ENCODE results near the gene ZFAND3.
"Not testable (repeated sequence)": the region's sequence is repeated elsewhere in the genome, so short reads cannot be mapped to it uniquely, and the experiment has no call there.

ZFAND3 gene

DNA sequence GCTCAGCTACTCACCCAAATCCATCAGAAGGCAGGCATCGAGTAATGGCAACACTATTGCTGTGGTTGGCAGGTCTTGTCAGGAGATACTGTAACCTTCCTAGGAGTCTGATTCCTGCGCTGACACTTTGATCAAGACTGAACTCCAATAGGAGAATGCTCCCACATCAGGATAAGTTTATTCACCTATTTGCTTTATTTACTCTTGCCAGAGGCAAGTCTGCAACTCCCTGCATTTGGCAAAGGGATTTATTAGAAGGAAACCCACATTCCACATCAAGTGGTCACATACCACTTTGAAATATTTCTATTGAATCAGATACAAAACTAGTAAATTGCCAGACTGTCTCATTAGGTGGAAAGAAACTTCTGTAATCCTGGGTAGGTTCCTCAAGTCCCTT lies 43.5 kb downstream of the ZFAND3 start:
- no peak for DNase-seq (ENCODE audit: low read depth in 3 of 3, low spot score in 1 of 3)

DNA sequence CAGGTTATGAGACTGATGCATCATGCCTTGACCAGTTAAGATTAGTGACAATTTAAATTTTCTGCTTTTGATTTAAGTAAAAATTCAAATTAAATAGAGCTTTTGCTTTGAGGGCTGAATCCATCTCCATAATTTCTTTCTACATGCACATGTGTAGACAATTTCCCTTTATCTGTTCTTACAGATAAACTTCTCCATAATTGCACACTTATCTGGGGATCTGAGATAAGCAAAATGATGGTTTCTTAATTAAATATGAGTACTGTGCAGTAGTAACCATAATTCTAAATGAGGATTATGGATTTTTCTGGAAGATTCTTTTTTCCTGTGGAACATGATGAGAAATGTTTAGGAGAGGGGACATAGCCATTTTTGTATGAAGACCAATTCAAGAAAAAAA lies 44.7 kb downstream of the ZFAND3 start:
- DNase-seq (ENCODE audit: low read depth in 3 of 3, low spot score in 1 of 3) = no peak

DNA sequence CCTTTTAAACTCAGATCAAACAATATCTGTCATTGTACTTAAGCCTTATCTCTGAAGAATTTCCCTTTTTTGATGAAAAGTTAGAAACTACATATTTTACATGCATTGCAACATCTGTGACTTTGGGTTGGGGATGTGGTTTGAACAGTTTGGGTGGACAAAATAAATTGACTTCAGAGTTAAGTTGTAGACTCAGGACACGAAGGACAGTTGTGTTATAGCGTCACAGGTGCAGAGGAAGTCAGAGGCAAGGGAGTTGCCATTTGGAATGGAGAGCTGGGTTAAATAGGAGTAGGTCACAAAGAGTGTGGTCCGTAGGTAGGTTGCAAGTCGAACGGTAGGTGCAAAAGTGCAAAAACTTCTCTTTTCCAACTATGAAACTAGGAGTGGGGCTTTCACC lies 46.0 kb downstream of the ZFAND3 start:
- DNase-seq (ENCODE audit: low read depth in 3 of 3, low spot score in 1 of 3) = no peak

GRCh38 chr6:37866590-37867507 lies 47.3 kb downstream of the ZFAND3 start:
- no peak for DNase-seq (ENCODE audit: low read depth in 3 of 3, low spot score in 1 of 3)

DNA sequence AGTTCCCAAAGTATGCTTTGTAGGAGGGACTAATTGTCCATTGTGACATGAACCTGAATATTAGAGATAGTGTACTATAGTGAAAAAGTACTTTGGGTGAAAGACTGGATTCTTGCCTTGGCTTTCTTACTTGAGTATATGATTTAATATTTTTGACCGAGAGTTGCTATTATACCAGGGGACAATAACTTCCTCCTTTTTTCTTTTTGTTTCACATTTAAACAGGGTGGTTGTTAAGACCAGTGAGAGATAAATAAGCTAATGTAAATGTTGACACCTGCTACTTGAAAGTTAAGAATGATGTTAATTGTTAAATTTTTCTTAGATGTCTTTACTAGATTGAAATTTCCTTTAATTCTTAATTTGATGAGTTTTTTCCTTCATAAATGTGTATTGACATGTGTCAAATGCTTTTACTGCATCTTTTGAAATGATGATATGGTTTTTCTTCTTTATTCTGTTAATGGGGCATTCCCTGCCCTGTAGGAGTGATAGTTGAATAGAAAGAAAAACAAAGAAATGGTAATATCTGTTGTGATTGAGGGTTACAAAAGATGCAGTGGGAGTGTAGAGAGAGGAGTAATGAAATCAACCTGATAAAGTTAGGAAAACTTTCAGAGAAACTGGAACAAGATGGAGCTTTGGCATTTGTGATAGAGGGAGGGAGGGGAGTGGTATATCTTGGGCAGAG lies 48.4 kb downstream of the ZFAND3 start:
- no peak for DNase-seq (ENCODE audit: low read depth in 3 of 3, low spot score in 1 of 3)

DNA sequence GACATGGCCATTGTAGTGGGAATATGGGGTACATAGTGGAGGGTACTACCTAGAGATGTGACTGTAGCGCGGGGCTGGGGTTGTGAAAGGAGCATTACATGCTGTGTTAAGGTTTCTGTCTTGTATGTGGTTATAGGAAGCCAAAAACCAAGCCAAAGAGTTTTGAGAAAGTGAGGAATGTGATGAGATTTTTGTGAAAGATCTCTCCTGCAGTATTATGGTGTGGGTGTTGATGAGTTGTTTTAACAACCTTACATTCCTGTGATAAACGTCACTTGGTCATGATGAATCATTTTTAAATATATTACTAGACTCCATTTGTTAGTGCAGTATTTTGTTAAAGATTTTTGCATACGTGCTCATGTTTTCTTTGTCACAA lies 48.9 kb downstream of the ZFAND3 start:
- DNase-seq (ENCODE audit: low read depth in 3 of 3, low spot score in 1 of 3) = no peak

- no peak for DNase-seq (ENCODE audit: low read depth in 3 of 3, low spot score in 1 of 3)
Measured at GRCh38 chr6:37871616-37872372, 52.3 kb downstream of the ZFAND3 start.

GRCh38 chr6:37872373-37872745 lies 52.8 kb downstream of the ZFAND3 start:
- DNase-seq (ENCODE audit: low read depth in 3 of 3, low spot score in 1 of 3) = no peak

DNA sequence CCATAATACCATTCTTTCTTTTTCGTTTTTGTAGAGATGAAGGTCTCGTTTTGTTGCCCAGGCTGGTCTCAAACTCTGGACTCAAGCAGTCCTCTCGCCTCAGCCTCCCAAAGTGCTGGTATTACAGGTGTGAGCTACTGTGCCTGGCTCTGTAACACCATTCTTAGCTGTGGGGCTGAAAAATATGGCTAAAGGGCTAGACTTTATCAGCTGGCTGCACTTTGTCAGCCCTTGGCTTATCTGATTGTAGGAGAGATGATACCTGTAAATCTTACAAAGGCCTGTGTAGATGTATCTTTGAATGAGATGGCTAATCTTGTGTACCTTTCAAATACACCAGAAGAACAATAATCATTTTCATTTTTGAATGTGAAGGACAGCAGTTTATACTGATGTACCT lies 55.2 kb downstream of the ZFAND3 start:
- DNase-seq (ENCODE audit: low read depth in 3 of 3, low spot score in 1 of 3) = no peak

DNA sequence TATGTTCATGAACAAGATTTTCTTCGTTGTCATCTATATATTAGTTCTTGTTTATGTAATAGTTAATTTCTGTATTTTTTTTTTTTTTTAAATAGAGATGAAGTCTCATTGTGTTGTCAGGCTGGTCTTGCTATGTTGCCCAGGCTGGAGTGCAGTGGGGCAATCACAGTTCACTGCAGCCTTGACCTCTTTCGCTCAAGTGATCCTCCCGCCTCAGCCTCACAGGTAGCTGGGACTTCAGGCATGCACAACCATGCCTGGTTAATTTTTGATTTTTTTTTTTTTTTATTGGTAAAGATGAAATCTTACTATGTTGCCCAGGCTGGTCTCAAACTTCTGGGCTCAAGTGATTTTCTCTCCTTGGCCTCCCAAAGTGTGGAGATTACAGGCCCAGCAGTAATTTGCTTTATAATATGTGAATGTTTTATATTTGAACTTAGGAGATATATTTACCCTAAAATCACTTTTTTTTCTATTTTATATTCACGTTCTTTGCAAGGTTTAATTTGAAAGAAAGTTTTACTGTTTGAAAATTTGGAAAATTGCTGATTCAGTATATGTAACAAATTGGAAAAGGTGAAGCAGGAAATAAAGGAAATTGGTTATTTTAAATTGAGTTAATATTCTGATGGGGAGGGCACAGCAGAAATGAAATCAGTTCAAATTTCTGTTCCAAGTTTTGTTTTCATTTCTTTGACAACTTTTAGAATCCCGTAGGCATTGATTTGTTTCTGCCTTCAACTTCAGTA lies 56.2 kb downstream of the ZFAND3 start:
- DNase-seq (ENCODE audit: low read depth in 3 of 3, low spot score in 1 of 3) = no peak

DNA sequence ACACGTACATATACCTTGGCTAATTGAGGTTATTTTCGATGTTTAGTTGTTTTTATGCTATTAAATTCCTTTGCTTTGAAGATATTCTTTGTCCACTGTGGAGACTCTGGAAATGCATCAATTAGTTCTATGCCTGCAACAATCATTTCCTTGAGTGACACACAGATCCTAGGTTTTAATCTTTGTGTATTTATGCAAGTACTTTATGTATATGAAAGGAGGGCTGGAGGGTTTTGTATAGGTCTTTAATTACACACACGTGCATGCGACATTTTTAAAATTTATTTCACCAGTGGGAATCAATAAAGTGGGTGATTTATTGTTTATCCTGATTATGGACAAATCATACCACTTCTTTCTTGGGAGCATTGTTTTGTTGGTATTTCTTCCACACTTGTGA lies 57.3 kb downstream of the ZFAND3 start:
- no peak for DNase-seq (ENCODE audit: low read depth in 3 of 3, low spot score in 1 of 3)

DNA sequence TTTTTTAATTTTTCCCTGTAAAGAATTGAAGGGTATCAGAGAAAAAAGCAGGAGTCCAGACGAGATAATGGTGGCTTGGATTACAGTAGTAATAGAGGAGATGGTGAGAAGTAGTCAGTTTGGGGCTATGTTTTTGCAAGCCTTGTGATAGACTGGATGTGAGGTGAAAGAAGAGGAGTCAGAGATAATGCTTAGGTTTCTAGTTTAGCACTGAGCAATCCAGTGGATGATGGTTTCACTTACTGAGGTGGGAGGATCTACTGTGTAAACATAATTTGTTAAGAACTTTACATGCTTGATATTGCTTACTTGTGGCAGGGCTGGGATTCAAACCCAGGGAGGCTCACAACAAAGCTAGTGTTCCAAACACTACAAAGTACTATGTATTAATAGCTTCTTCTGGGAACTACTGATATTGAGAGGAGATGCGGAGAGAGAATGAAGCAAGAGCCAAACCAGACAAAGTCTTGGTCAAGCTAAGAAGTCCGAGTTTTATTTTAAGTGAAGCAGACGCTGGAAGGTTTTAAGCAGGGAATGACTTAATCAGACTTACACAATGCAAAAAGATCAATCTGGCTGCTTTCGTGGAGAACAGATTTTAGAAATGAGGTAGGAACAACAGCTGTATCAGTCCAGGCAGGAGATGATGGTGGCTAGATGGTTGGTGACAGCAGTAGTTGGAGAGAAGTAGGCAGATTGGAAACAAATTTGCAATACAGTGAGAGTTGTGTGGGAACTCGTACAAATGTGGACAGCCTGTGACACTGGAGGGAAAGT lies 58.0 kb downstream of the ZFAND3 start:
- DNase-seq (ENCODE audit: low read depth in 3 of 3, low spot score in 1 of 3) = no peak

DNA sequence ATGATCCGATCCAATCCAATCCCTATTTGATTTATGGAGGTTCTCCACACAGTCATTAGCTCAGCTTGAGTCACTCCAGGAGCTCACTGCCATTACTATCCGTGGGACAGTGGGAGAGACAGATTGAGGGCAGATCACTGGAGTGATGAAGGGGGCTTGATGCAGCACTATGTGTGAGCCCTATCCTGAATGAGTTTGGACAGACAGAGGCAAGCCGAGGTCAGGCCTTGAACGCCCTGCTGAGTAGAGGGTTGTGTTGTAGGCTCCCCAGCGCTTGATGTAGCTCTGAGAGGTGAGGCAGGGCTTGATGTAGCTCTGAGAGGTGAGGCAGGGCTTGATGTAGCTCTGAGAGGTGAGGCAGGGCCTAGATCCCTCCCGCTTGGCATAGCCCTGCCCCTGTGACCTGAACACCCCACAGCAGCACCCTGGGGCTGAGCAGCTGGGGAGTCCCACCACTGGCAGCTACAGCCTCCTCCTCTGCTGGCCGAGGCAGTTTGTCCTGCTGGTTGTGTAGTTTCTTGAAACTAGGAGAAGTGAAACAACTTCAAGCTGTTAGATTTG lies 58.7 kb downstream of the ZFAND3 start:
- no peak for DNase-seq (ENCODE audit: low read depth in 3 of 3, low spot score in 1 of 3)

DNA sequence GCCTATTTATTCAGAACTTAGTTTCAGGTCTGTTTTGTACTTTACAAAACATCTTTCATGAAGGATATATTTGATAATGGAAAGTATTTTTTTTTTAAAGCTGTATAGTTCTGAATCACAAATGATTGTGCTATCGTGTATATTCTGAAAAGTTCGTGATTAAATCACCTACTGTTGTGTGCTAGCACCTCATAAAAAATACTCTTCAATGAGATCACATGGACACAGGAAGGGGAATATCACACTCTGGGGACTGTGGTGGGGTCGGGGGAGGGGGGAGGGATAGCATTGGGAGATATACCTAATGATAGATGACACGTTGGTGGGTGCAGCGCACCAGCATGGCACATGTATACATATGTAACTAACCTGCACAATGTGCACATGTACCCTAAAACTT lies 61.1 kb downstream of the ZFAND3 start:
- DNase-seq (ENCODE audit: low read depth in 3 of 3, low spot score in 1 of 3) = not testable (repeated sequence)

GRCh38 chr6:37882292-37882691 lies 62.8 kb downstream of the ZFAND3 start:
- DNase-seq (ENCODE audit: low read depth in 3 of 3, low spot score in 1 of 3) = no peak

DNA sequence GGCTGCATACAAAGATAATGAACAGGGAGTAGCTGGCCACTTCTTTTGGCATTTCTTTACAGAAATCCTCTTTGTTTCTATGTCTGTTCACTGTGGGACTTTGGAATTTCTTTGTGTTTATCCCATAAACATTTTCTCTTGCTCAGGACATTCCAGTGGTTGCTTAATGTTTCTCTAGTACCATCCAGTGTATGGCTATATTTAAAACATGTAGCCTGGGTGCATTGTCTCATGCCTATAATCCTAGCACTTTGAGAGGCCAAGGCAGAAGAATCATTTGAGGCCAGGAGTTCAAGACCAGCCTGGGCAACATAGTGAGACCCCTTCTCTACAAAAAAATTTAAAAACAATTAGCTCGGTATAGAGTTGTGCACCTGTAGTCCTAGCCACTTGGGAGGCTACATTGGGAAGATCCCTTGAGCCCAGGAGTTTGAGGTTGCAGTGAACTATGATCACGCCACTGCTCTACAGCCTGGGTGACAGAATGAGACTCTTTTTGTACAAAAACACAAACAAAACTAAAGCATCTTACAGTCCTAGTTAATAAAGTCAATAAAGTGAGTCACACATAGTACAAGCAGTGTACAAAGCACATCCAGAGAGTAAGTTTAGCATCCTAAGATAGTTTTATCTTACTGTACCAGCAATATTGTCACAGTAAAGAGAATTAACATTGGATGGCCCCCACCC lies 63.3 kb downstream of the ZFAND3 start:
- no peak for DNase-seq (ENCODE audit: low read depth in 3 of 3, low spot score in 1 of 3)

- DNase-seq (ENCODE audit: low read depth in 3 of 3, low spot score in 1 of 3) = no peak
Measured at GRCh38 chr6:37884548-37884947, 65.0 kb downstream of the ZFAND3 start.

- DNase-seq (ENCODE audit: low read depth in 3 of 3, low spot score in 1 of 3) = no peak
Measured at GRCh38 chr6:37889051-37889450, 69.5 kb downstream of the ZFAND3 start.

DNA sequence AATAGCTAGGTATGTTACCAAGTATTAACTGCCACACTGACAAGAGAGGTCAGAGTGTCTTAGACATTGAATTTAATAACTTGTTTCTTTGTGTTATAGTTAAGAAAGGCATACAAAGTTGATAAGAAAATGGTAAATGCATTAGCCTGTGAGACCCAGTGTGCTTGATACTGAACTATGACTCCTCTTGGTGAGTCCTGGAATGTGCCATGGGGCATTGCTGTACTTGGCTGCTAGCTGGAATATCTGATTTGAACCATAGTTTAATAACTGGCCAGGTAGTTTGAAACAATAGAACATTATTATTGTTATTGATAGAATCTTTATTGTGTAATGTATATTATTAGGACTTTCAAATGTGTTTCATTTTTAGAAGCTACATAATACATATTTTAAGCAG lies 70.0 kb downstream of the ZFAND3 start:
- no peak for DNase-seq (ENCODE audit: low read depth in 3 of 3, low spot score in 1 of 3)

DNA sequence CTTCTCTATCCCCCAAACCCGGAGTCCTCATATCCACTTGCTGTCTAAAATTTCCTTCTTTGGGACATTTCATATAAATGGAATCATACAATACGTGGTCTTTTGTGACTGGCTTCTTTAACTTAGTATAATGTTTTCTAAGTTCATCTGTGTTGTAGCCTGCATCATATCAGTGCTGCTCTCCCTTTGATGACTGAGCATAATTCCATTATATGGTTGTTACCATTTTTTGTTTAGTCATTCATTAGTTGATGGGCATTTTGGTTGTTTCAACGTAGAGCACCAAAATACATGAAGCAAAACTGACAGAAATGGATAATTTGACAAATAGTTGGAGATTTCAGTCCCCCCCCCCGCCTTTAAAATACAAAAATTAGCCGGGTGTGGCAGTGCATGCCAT lies 71.5 kb downstream of the ZFAND3 start:
- no peak for DNase-seq (ENCODE audit: low read depth in 3 of 3, low spot score in 1 of 3)
